Right lobe of liver (tissue), 4 donors: ENCODE measurements around the gene GAPVD1.

Source experiments
- CTCF ChIP-seq, 4 donors: fragments of 200-600 bp in 3 of 4; fragments of 450-650 bp in 1 of 4; IDR thresholded peaks; one replicate each; pipeline versions ENCODE4 v1.5.1 to v1.8.0; 2016 to 2022; ENCODE audit warnings: antibody characterized with exemption in 4 of 4, mild to moderate bottlenecking in 2 of 4
- POLR2A ChIP-seq: fragments of 450-650 bp; IDR thresholded peaks from one replicate; pipeline ENCODE4 v1.6.1; 2017; ENCODE audit warnings: antibody characterized with exemption, mild to moderate bottlenecking
- donor health status: DM: no; HTN: no; CAD: no.
- donor health status: DM: no; HTN: no; CAD: no.
- donor health status: DM: no; HTN: yes; CAD: no.

GRCh38 chr9:125361837-125362531 is 100.4 kb downstream of the GAPVD1 start:
- TF ChIP-seq POLR2A (no peak), CTCF (IDR thresholded peaks at IDR 0.05) (peak in 3 of 4 donors; percentile 23 to 29 (median 25))
